GM13977 (cell line): Measurements from ENCODE around the gene CD177.

Experiments
- DNase-seq: peaks from one replicate; pipeline ENCODE4 v3.0.0; 2012; ENCODE audit warnings: low spot score
- CTCF ChIP-seq: IDR thresholded peaks from 2 replicates; pipeline ENCODE4 v1.5.1; 2012; ENCODE audit warnings: mild to moderate bottlenecking, control low read depth; ENCODE audit not compliant: insufficient read depth; ENCODE audit errors: extremely low read depth, missing control alignments
- in situ Hi-C: fragments of 300-500 bp; cut with MboI; formaldehyde crosslinking; loops from one replicate; pipeline ENCODE4 v1.12.0; 2022; ENCODE audit warnings: low sequenced_read_pairs, low pct_unique_long_range_greater_than_20kb, mixed read lengths, inconsistent platforms; ENCODE audit not compliant: unreplicated experiment

CD177 gene

DNA sequence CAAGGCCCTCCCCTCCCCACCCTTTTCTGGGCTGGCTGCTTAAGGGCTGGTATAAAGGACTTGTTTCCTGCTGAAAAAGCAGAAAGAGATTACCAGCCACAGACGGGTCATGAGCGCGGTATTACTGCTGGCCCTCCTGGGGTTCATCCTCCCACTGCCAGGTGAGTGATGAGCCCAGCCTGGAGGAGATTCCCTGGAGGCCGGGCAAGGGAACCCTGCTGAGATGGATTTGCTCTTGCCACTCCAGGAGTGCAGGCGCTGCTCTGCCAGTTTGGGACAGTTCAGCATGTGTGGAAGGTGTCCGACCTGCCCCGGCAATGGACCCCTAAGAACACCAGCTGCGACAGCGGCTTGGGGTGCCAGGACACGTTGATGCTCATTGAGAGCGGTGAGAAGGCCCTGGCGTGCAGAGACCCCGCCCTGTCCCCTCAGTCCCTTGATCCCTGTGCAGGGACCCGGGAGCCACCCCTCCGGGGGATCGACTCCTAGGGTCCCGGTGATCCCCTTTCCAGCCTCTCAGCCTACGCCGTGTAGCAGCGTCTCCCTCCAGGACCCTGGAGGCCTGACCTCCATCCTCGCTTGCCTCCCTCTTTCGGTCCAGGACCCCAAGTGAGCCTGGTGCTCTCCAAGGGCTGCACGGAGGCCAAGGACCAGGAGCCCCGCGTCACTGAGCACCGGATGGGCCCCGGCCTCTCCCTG lies at the start of gene CD177:
TSS of gene CD177 (plus strand) at position 81 of the 699 bp plus-strand sequence. CDS start at position 110, 29 bp downstream.
- in situ Hi-C loops: no loop called here
- no peak for DNase-seq
- no peak for TF ChIP-seq CTCF

DNA sequence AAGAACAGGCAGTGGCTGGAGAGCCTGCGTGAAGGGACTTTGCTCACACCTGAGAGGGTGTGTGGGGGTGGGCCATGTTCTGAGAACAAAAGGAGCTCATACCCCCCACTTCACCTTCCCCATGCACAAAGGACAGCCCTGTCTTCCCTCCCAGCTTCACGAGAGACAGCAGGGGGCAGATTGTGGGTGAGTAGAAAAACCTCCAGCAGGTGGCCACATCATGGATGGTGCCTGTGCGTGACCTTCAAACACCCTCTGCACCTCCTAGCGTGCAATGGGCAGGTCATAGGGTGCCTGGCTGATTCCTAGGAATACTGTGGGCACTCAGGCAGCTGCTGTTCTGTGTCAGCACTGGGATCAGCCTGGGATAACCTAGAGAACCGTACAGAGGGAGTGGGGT lies 47.8 kb upstream of the CD177 start:
- in situ Hi-C loops: no loop called here
- DNase-seq: no peak
- TF ChIP-seq CTCF: no peak

GRCh38 chr19:43306097-43306496 lies 47.4 kb upstream of the CD177 start:
- no peak for DNase-seq
- TF ChIP-seq CTCF: no peak
- in situ Hi-C loops: no loop called here

- in situ Hi-C loops: no loop called here
- no peak for TF ChIP-seq CTCF
- DNase-seq: no peak
Observed at GRCh38 chr19:43308244-43308815, 45.2 kb upstream of the CD177 start.

DNA sequence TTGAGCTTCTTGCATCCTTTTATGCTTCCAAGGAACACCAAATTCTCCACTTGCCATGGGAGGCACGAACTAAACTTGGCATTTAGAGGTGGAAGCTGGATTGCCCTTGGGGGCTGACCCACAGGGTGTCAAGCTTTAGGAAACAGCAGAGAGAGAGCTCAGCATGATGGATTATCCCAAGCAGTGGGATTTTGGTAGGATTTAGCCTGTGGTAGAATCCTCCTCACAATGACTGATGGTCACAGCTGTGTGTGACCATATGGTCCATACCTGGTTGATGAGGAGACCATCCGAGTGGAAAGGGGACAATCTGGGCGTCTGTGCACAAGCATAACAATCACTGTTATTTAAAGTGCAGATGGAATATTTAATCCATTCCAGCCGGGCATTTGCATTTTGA lies 44.0 kb upstream of the CD177 start:
- TF ChIP-seq CTCF: no peak
- no peak for DNase-seq
- in situ Hi-C loops: no loop called here

- DNase-seq: no peak
- no peak for TF ChIP-seq CTCF
- in situ Hi-C loops: no loop called here
Observed at GRCh38 chr19:43310221-43310620, 43.3 kb upstream of the CD177 start.
